ENCODE data around the gene TMBIM1. TPM values are rescaled to one million over a fixed set of nuclear protein-coding genes. Genes with fewer than 3 reads are reported as not detected.

Gene TMBIM1
- total and polyA plus RNA-seq, 2 donors (not counting 3 experiments of a cell fraction or from before 2014, with no cell fraction given) = 141 to 229 TPM

DNA sequence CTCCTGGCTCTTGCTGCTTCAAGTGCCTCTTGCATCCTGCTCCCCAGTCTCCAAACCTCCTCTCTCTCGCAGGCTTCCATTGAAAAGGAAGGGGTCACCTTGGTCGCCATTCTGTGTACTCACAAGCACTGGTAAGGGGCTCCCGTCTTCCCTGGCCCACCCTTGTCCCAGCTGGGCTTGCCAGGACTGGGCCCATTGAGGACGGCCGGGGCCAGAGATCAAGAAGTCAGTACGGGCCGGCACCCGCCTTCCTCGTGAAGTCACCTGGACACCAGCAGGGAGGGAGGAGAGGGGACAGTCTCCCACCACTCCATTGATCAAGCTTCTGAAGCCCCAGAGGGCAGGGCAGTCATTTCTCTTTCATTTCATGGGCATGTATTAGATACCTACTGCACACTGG is 48.4 kb upstream of the TMBIM1 start:
- dilution Hi-C loops (cut with MboI; ENCODE audit: extremely low pct_ligation_motif_present, low sequenced_read_pairs) = no loop called here
- H4K20me1 ChIP-seq (replicated peaks; ENCODE audit: control insufficient read depth, extremely low read depth, insufficient read depth, low read length) = no peaks in the 10 kb centered on the region
- no peak for DNase-seq (ENCODE audit: low read depth, low spot score)
- intact Hi-C loops (cut with micrococcal nuclease) = no loop called here
- no peak overlapping the region for H2AFZ ChIP-seq (ENCODE audit: low read depth, low read length)
- no peak overlapping the region for H3K4me3 ChIP-seq (replicated peaks in 1 of 3; ENCODE audit: insufficient read depth in 1 of 3, low read depth in 1 of 3, low read length in 3 of 3)
- no peaks in the 10 kb centered on the region for H3K79me2 ChIP-seq (ENCODE audit: control insufficient read depth, insufficient read depth, low read length)
- no peaks in the 10 kb centered on the region for H3K27me3 ChIP-seq (ENCODE audit: control insufficient read depth in 2 of 2, insufficient read depth in 2 of 2, low read length in 2 of 2)
- TF ChIP-seq CTCF (IDR thresholded peaks at IDR 0.05; ENCODE audit: extremely low read depth in 1 of 2, insufficient read depth in 1 of 2, low read depth in 1 of 2, low read length in 2 of 2) = no peak
- TF ChIP-seq FOS (IDR thresholded peaks at IDR 0.05; ENCODE audit: borderline replicate concordance, insufficient read depth, low read length) = no peak
- no peak for TF ChIP-seq EZH2 (IDR thresholded peaks at IDR 0.05; ENCODE audit: borderline replicate concordance, low read depth, low read length, severe bottlenecking)
- ChIA-PET POLR2A (no interaction called here), CTCF (interaction anchor here (1.4 kb wide), 1 partner anchor 16 kb away, joined by 4 read pairs; the partner anchor contains the start of gene CATIP)
- no peak overlapping the region for H3K27ac ChIP-seq (ENCODE audit: insufficient read depth, low read depth, low read length)
- H3K4me2 ChIP-seq (ENCODE audit: insufficient read depth, low read length) = no peak overlapping the region
- no peaks in the 10 kb centered on the region for H3K9me1 ChIP-seq (replicated peaks; ENCODE audit: control insufficient read depth, extremely low read depth, insufficient read depth, low read length)
- H3K4me1 ChIP-seq (ENCODE audit: control insufficient read depth, extremely low read depth, insufficient read depth, low read length) = no peaks in the 10 kb centered on the region
- H3K36me3 ChIP-seq (ENCODE audit: control insufficient read depth in 2 of 2, extremely low read depth in 1 of 2, insufficient read depth in 2 of 2, low read length in 2 of 2) = peaks cover 0 to 12% of the 10 kb centered on the region in 2 experiments
- FAIRE-seq = no peak
- H3K9me3 ChIP-seq (replicated peaks; ENCODE audit: control insufficient read depth, insufficient read depth, low read length) = no peaks in the 10 kb centered on the region
- BruUV-seq (replicated peaks) = no TSS peak
- no peak overlapping the region for H3K9ac ChIP-seq (replicated peaks; ENCODE audit: extremely low read depth, insufficient read depth, low read length)

- Histone ChIP-seq H3K4me3 (replicated peaks in 1 of 3; ENCODE audit: insufficient read depth in 1 of 3, low read depth in 1 of 3, low read length in 3 of 3) (no peak overlapping the region), H3K36me3 (ENCODE audit: control insufficient read depth in 2 of 2, extremely low read depth in 1 of 2, insufficient read depth in 2 of 2, low read length in 2 of 2) (no peaks in the 10 kb centered on the region), H3K9me3 (replicated peaks; ENCODE audit: control insufficient read depth, insufficient read depth, low read length) (no peaks in the 10 kb centered on the region), H3K9me1 (replicated peaks; ENCODE audit: control insufficient read depth, extremely low read depth, insufficient read depth, low read length) (no peaks in the 10 kb centered on the region), H3K4me2 (ENCODE audit: insufficient read depth, low read length) (no peak overlapping the region), H4K20me1 (replicated peaks; ENCODE audit: control insufficient read depth, extremely low read depth, insufficient read depth, low read length) (no peaks in the 10 kb centered on the region), H3K79me2 (ENCODE audit: control insufficient read depth, insufficient read depth, low read length) (no peaks in the 10 kb centered on the region), H3K9ac (replicated peaks; ENCODE audit: extremely low read depth, insufficient read depth, low read length) (no peak overlapping the region), H3K4me1 (ENCODE audit: control insufficient read depth, extremely low read depth, insufficient read depth, low read length) (no peaks in the 10 kb centered on the region), H3K27ac (ENCODE audit: insufficient read depth, low read depth, low read length) (no peak overlapping the region), H3K27me3 (ENCODE audit: control insufficient read depth in 2 of 2, insufficient read depth in 2 of 2, low read length in 2 of 2) (no peaks in the 10 kb centered on the region), H2AFZ (ENCODE audit: low read depth, low read length) (no peak overlapping the region)
- DNase-seq (ENCODE audit: low read depth, low spot score) = no peak
- BruUV-seq (replicated peaks) = no TSS peak
- CTCF ChIA-PET = no interaction called here
- POLR2A ChIA-PET = no interaction called here
- TF ChIP-seq GATA2 (IDR thresholded peaks at IDR 0.05; ENCODE audit: insufficient read depth, insufficient read length, low read depth, low read length) = no peak
- TF ChIP-seq EZH2 (IDR thresholded peaks at IDR 0.05; ENCODE audit: borderline replicate concordance, low read depth, low read length, severe bottlenecking) = no peak
- TF ChIP-seq CTCF (IDR thresholded peaks at IDR 0.05; ENCODE audit: extremely low read depth in 1 of 2, insufficient read depth in 1 of 2, low read depth in 1 of 2, low read length in 2 of 2) = no peak
- no peak for TF ChIP-seq POLR2A (IDR thresholded peaks at IDR 0.05; ENCODE audit: low read depth, low read length)
- no peak for TF ChIP-seq MYC (IDR thresholded peaks at IDR 0.05; ENCODE audit: low read depth, low read length)
- no peak for TF ChIP-seq MAX (IDR thresholded peaks at IDR 0.05; ENCODE audit: insufficient read depth, insufficient read length)
- TF ChIP-seq JUN (IDR thresholded peaks at IDR 0.05; ENCODE audit: borderline replicate concordance, insufficient read depth, insufficient read length, low read depth) = no peak
- no peak for TF ChIP-seq FOS (IDR thresholded peaks at IDR 0.05; ENCODE audit: borderline replicate concordance, insufficient read depth, low read length)
- TF ChIP-seq POLR2AphosphoS5 (IDR thresholded peaks at IDR 0.05; ENCODE audit: insufficient read depth, low read depth, low read length) = no peak
- no peak for FAIRE-seq
- intact Hi-C loops (cut with micrococcal nuclease) = no loop called here
- dilution Hi-C loops (cut with MboI; ENCODE audit: extremely low pct_ligation_motif_present, low sequenced_read_pairs) = no loop called here
Measured at GRCh38 chr2:218334531-218334930, 42.2 kb upstream of the TMBIM1 start.
